ENCODE results near the gene MAGEB3.

GRCh38 chrX:30262763-30263162 is 32.3 kb downstream of the MAGEB3 start:
- TF ChIP-seq, protein P1, sequence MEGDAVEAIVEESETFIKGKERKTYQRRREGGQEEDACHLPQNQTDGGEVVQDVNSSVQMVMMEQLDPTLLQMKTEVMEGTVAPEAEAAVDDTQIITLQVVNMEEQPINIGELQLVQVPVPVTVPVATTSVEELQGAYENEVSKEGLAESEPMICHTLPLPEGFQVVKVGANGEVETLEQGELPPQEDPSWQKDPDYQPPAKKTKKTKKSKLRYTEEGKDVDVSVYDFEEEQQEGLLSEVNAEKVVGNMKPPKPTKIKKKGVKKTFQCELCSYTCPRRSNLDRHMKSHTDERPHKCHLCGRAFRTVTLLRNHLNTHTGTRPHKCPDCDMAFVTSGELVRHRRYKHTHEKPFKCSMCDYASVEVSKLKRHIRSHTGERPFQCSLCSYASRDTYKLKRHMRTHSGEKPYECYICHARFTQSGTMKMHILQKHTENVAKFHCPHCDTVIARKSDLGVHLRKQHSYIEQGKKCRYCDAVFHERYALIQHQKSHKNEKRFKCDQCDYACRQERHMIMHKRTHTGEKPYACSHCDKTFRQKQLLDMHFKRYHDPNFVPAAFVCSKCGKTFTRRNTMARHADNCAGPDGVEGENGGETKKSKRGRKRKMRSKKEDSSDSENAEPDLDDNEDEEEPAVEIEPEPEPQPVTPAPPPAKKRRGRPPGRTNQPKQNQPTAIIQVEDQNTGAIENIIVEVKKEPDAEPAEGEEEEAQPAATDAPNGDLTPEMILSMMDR (IDR thresholded peaks at IDR 0.05; ENCODE audit: extremely low read depth in 1 of 2, insufficient read depth in 1 of 2, low read depth in 1 of 2, low read length in 2 of 2): no peak
- TF ChIP-seq POLR2A (IDR thresholded peaks at IDR 0.05; ENCODE audit: low read depth, low read length): no peak
- no peak for TF ChIP-seq EZH2 (IDR thresholded peaks at IDR 0.05; ENCODE audit: borderline replicate concordance, low read depth, low read length, severe bottlenecking)
- TF ChIP-seq POLR2AphosphoS5 (IDR thresholded peaks at IDR 0.05; ENCODE audit: insufficient read depth, low read depth, low read length): no peak
- no peak for TF ChIP-seq MYC (IDR thresholded peaks at IDR 0.05; ENCODE audit: low read depth, low read length)
- TF ChIP-seq MAX (IDR thresholded peaks at IDR 0.05; ENCODE audit: insufficient read depth, insufficient read length): no peak
